ENCODE measurements around the gene FILIP1L.

The FILIP1L gene

GRCh38 chr3:99873269-99874102 lies 240.8 kb downstream of the FILIP1L start:
- peak overlapping the region; percentile 54 to 71 for H3K4me3 ChIP-seq (replicated peaks in 1 of 2; ENCODE audit: low read depth in 2 of 2, low read length in 2 of 2)
- peak in 1 of 2 donors; percentile 16 for DNase-seq (ENCODE audit: low read depth in 2 of 2)

GRCh38 chr3:99872923-99873254 lies 241.4 kb downstream of the FILIP1L start:
- H3K4me3 ChIP-seq (replicated peaks in 1 of 2; ENCODE audit: low read depth in 2 of 2, low read length in 2 of 2): peak overlapping the region in 1 of 2 donors; percentile 71
- TF ChIP-seq CTCF (IDR thresholded peaks at IDR 0.05; ENCODE audit: low read depth, low read length): no peak
- DNase-seq (ENCODE audit: low read depth in 2 of 2): no peak

More at GRCh38 chr3:99873269-99874102, 240.8 kb downstream of the FILIP1L start:
- TF ChIP-seq CTCF (IDR thresholded peaks at IDR 0.05; ENCODE audit: low read depth, low read length): no peak

GRCh38 chr3:99871231-99872045 lies 242.9 kb downstream of the FILIP1L start:
- no peak for DNase-seq (ENCODE audit: low read depth in 2 of 2)
- no peak for TF ChIP-seq CTCF (IDR thresholded peaks at IDR 0.05; ENCODE audit: low read depth, low read length)
- H3K4me3 ChIP-seq (replicated peaks in 1 of 2; ENCODE audit: low read depth in 2 of 2, low read length in 2 of 2): peak overlapping the region in 1 of 2 donors; percentile 12

- no peak for DNase-seq (ENCODE audit: low read depth in 2 of 2)
- H3K4me3 ChIP-seq (replicated peaks in 1 of 2; ENCODE audit: low read depth in 2 of 2, low read length in 2 of 2): no peak overlapping the region
- TF ChIP-seq CTCF (IDR thresholded peaks at IDR 0.05; ENCODE audit: low read depth, low read length): no peak
Observed at GRCh38 chr3:99870712-99871111, 243.6 kb downstream of the FILIP1L start.

GRCh38 chr3:99869621-99870020 lies 244.7 kb downstream of the FILIP1L start:
- TF ChIP-seq CTCF (IDR thresholded peaks at IDR 0.05; ENCODE audit: low read depth, low read length): no peak
- no peak overlapping the region for H3K4me3 ChIP-seq (replicated peaks in 1 of 2; ENCODE audit: low read depth in 2 of 2, low read length in 2 of 2)
- no peak for DNase-seq (ENCODE audit: low read depth in 2 of 2)

DNA sequence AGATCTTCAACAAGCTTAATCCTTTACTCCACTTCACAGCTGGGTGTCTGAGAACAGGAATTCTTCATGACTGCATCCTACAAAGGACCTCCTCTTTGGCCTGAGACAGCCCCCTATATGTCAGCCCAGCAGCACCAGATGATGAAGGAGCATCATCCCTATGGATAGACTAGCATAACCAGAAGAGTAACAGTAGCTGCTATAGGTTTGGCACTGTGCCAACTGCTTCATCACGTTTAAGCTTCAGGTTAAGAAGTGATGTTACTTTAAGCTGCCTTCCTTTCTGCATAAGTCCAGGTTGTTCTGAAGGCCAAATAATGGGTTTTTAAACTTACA lies 246.0 kb downstream of the FILIP1L start:
- TF ChIP-seq CTCF (IDR thresholded peaks at IDR 0.05; ENCODE audit: low read depth, low read length): no peak
- H3K4me3 ChIP-seq (replicated peaks in 1 of 2; ENCODE audit: low read depth in 2 of 2, low read length in 2 of 2): no peak overlapping the region
- DNase-seq (ENCODE audit: low read depth in 2 of 2): peak; percentile 28 to 60
